Thyroid gland (tissue), 4 donors: Measurements from ENCODE around the gene APC. TPM values are rescaled to one million over a fixed set of nuclear protein-coding genes. Genes with fewer than 3 reads are reported as not detected.

Experiments
- DNase-seq, 2 donors: peaks; one replicate each; pipeline ENCODE4 v3.0.0-alpha.2; 2019
- H3K27ac ChIP-seq, 3 donors: fragments of 200-600 bp; sonication (generic); 1 replicate in 2 of 3; 2 replicates in 1 of 3; pipeline ENCODE4 v1.5.1; 2016 to 2019; ENCODE audit warnings: mild to moderate bottlenecking in 1 of 3, moderate library complexity in 1 of 3
- H3K27me3 ChIP-seq: fragments of 200-600 bp; sonication (generic); one replicate; pipeline ENCODE4 v1.5.1; 2019
- H3K36me3 ChIP-seq, 2 donors: fragments of 200-600 bp; sonication (generic); one replicate each; pipeline ENCODE4 v1.5.1; 2016 to 2019
- H3K4me1 ChIP-seq, 2 donors: fragments of 200-600 bp; sonication (generic); one replicate each; pipeline ENCODE4 v1.5.1; 2017 to 2019
- H3K4me3 ChIP-seq, 3 donors: fragments of 200-600 bp; sonication (generic); replicated peaks in 1 of 3; 1 replicate in 2 of 3; 2 replicates in 1 of 3; pipeline ENCODE4 v1.5.1; 2016; ENCODE audit warnings: mild to moderate bottlenecking in 1 of 3
- H3K9me3 ChIP-seq: fragments of 200-600 bp; sonication (generic); one replicate; pipeline ENCODE4 v1.5.1; 2017
- CTCF ChIP-seq, 6 experiments: fragments of 200-600 bp in 3 of 6; fragments of 450-650 bp in 3 of 6; sonication (generic) in 3 of 6; IDR thresholded peaks; one replicate each; pipeline ENCODE4 v1.5.1; 2016 to 2019; ENCODE audit warnings: antibody characterized with exemption in 6 of 6, mild to moderate bottlenecking in 2 of 6, inconsistent platforms in 1 of 6, moderate library complexity in 1 of 6
- POLR2A ChIP-seq, 2 donors: fragments of 450-650 bp; IDR thresholded peaks; one replicate each; pipeline ENCODE4 v1.6.1; 2017; ENCODE audit warnings: antibody characterized with exemption in 2 of 2, mild to moderate bottlenecking in 2 of 2, moderate library complexity in 1 of 2
- WGBS, 2 donors: methylation state at CpG; one replicate each; pipeline ENCODE4 v1.1.5; 2017; 5-methylcytosine and 5-hydroxymethylcytosine counted together
- intact Hi-C: fragments of 100-400 bp; cut with DNase I; formaldehyde crosslinking; loops from one replicate; pipeline ENCODE4 v1.15.1; 2023
- total RNA-seq, 4 donors: library from RNA; depleted of rRNA; stranded (reverse); fragments of >200 nt; gene quantifications; one replicate each; pipeline ENCODE4 v1.2.3, GENCODE V29; 2016

Gene APC
- total RNA-seq, 4 donors from 2014 or later: 36.1 to 73.0 (median 54.7) TPM

DNA sequence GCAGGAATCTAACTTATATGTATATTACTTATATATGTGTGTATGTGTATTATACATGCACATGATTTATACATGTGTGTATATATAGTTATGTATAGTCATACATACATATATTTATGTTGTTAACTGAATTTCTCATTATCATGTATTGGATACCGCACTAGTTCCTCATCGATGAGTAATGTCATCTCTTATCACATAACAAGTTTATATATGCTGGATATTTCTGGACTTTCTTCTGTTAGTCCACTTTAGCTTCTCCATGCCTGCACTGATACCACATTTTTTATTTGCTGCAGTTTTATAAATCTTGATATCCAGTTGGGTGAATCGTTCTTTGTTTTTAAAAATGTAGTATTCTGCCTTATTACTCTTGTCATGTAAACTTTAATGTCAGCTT, 50.2 kb downstream of the APC start:
- no peaks in the 10 kb centered on the region for H3K4me1 ChIP-seq
- H3K9me3 ChIP-seq: no peaks in the 10 kb centered on the region
- no peaks in the 10 kb centered on the region for H3K27me3 ChIP-seq
- no peak overlapping the region for H3K27ac ChIP-seq
- H3K36me3 ChIP-seq: peaks cover 0 to under 1% of the 10 kb centered on the region in 2 donors
- H3K4me3 ChIP-seq: no peak overlapping the region
- no peak for DNase-seq
- TF ChIP-seq CTCF (IDR thresholded peaks at IDR 0.05): no peak
- TF ChIP-seq POLR2A (IDR thresholded peaks at IDR 0.05): no peak
- 96 to 97% methylated on average over 3 of the region's 3 CpGs for WGBS, 2 donors
- intact Hi-C loops: no loop called here

- WGBS, 2 donors: 81 to 95% methylated on average over 2 of the region's 2 CpGs
- Histone ChIP-seq H3K27me3 (no peaks in the 10 kb centered on the region), H3K9me3 (no peaks in the 10 kb centered on the region), H3K36me3 (peaks cover 5 to 13% of the 10 kb centered on the region in 2 donors), H3K4me3 (no peak overlapping the region), H3K4me1 (no peaks in the 10 kb centered on the region), H3K27ac (no peak overlapping the region)
- intact Hi-C loops: no loop called here
- no peak for DNase-seq
- no peak for TF ChIP-seq CTCF (IDR thresholded peaks at IDR 0.05)
Measured at GRCh38 chr5:112793201-112793600, 55.5 kb downstream of the APC start.

GRCh38 chr5:112794410-112794809, 56.7 kb downstream of the APC start:
- peaks cover 5 to 13% of the 10 kb centered on the region in 2 donors for H3K36me3 ChIP-seq
- no peaks in the 10 kb centered on the region for H3K4me1 ChIP-seq
- intact Hi-C loops: no loop called here
- H3K9me3 ChIP-seq: no peaks in the 10 kb centered on the region
- WGBS, 2 donors: 85 to 91% methylated on average over 4 of the region's 4 CpGs
- TF ChIP-seq CTCF (IDR thresholded peaks at IDR 0.05) (no peak), POLR2A (IDR thresholded peaks at IDR 0.05) (no peak)
- no peak overlapping the region for H3K4me3 ChIP-seq
- no peaks in the 10 kb centered on the region for H3K27me3 ChIP-seq
- DNase-seq: no peak
- H3K27ac ChIP-seq: no peak overlapping the region

DNA sequence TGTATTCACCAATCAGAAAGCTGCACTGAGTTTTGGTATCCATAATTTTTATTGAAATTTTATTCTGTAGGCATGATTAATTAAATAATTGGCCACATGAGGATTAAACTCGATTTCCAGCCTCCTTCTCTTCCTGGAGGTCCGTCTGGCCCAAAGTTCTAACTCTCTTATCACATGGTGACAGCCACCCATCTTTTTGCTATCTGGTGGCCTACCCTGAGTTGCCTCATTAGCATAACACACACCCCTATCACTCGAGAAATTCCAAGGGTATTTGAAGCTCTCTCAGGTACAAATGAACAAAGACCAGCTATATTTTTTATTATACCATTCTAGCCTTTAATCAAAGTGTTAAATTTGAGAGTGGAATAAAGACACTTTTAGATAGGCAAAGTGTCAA, 57.7 kb downstream of the APC start:
- intact Hi-C loops: no loop called here
- H3K27me3 ChIP-seq: no peaks in the 10 kb centered on the region
- WGBS, 2 donors: 82 to 85% methylated on average over 3 of the region's 3 CpGs
- TF ChIP-seq POLR2A (IDR thresholded peaks at IDR 0.05): no peak
- TF ChIP-seq CTCF (IDR thresholded peaks at IDR 0.05): no peak
- no peak overlapping the region for H3K4me3 ChIP-seq
- no peaks in the 10 kb centered on the region for H3K9me3 ChIP-seq
- H3K36me3 ChIP-seq: peaks cover 5 to 13% of the 10 kb centered on the region in 2 donors
- H3K4me1 ChIP-seq: no peaks in the 10 kb centered on the region
- no peak for DNase-seq
- no peak overlapping the region for H3K27ac ChIP-seq

GRCh38 chr5:112795944-112796678, 58.4 kb downstream of the APC start:
- 84 to 87% methylated on average over 2 of the region's 2 CpGs for WGBS, 2 donors
- TF ChIP-seq CTCF (IDR thresholded peaks at IDR 0.05) (no peak), POLR2A (IDR thresholded peaks at IDR 0.05) (no peak)
- intact Hi-C loops: no loop called here
- no peaks in the 10 kb centered on the region for H3K9me3 ChIP-seq
- no peaks in the 10 kb centered on the region for H3K27me3 ChIP-seq
- peaks cover 5 to 13% of the 10 kb centered on the region in 2 donors for H3K36me3 ChIP-seq
- H3K4me3 ChIP-seq: no peak overlapping the region
- no peak overlapping the region for H3K27ac ChIP-seq
- H3K4me1 ChIP-seq: no peaks in the 10 kb centered on the region
- no peak for DNase-seq
